AG10803 (cell line): ENCODE results near the gene NPW.

Source experiments
- DNase-seq: peaks from one replicate; pipeline ENCODE4 v3.0.0; 2010; ENCODE audit warnings: low read depth
- H3K4me3 ChIP-seq: 2 replicates; pipeline ENCODE4 v1.5.1; 2011; ENCODE audit warnings: mild to moderate bottlenecking, low read length, control low read depth
- CTCF ChIP-seq: conservative IDR thresholded peaks from 2 replicates; pipeline ENCODE4 v1.5.1; 2011; ENCODE audit warnings: mild to moderate bottlenecking, low read length, control low read depth, inconsistent platforms

The NPW gene

GRCh38 chr16:2003827-2004641 lies 15.6 kb upstream of the NPW start:
- peak; percentile 80 for DNase-seq
- peak; percentile 82 for TF ChIP-seq CTCF
- no peak overlapping the region for H3K4me3 ChIP-seq

DNA sequence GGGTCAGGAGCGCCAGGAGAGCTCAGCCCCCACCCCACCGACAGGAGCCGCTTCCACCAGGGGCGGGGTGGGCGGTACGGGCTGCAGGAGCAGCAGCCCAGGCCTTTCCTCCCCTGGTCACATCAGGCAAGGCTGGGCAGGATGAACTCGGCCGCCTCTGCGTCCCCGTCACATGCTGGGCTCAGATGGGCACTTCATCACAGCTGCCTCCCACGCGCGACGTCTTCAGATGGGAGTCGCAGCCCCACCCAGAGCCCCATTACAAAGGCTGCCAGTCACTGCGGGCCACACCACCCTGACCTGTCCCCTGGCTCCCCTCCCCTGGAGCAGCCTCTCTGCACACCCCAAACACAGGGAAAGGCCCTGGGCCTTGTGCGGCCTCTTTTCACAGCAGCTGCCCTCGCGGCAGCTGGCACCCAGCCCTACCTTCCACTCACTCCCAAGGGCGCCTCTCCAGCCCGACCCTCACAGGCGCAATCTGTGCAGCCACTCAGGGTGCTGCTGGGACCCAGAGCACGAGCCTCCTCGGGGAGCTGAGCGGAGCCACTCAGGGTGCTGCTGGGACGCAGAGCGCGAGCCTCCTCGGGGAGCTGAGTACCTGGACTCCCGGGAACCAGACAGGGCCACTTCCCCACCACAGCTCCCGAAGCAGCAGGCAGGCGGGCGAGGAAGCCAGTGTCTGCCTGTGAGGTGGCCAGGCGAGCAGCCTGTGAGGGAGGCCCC lies 14.6 kb upstream of the NPW start:
- H3K4me3 ChIP-seq: no peak overlapping the region
- no peak for DNase-seq
- no peak for TF ChIP-seq CTCF

GRCh38 chr16:2005646-2006045 lies 13.9 kb upstream of the NPW start:
- H3K4me3 ChIP-seq: no peak overlapping the region
- peak; percentile 26 for DNase-seq
- TF ChIP-seq CTCF: no peak

- no peak overlapping the region for H3K4me3 ChIP-seq
- no peak for DNase-seq
- no peak for TF ChIP-seq CTCF
These were observed 13.3 kb upstream of the NPW start for GRCh38 chr16:2006317-2006716.

DNA sequence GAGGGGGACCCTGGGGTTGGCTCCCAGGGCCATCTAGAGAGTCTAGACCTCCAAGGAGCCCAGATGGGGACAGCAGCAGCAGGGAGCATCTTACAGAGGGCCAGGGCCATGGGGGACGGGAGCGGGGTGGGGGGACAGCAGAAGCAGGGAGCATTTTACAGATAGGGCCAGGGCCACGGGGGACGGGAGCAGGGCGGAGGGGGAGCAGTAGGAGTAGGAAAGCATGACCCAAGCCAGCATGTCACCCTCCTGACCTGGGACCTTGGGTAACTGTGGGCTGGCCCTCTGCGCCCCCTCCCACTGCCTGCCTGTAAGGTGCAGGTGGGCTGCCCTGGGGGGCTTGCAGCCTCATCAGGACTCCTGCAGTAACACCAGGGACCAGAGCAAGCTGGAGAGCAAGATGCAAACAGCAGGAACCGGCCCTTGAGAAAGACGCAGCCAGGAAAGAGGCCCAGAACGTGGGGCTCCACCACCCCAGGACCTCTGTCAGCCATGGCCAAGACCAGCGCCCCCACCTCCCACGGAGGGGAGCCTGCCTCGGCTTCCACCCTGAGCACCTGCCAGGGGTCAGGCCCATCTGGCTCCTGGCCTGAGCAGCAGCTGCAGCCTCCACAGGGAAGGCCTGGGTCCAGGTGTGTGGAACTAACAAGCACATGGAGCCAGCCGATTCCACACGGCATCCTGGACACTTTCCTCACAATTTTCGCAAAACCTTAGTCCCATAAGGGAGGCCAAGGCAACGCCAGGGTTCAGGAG lies 12.3 kb upstream of the NPW start:
- no peak for TF ChIP-seq CTCF
- DNase-seq: no peak
- H3K4me3 ChIP-seq: peak overlapping the region; percentile 86

DNA sequence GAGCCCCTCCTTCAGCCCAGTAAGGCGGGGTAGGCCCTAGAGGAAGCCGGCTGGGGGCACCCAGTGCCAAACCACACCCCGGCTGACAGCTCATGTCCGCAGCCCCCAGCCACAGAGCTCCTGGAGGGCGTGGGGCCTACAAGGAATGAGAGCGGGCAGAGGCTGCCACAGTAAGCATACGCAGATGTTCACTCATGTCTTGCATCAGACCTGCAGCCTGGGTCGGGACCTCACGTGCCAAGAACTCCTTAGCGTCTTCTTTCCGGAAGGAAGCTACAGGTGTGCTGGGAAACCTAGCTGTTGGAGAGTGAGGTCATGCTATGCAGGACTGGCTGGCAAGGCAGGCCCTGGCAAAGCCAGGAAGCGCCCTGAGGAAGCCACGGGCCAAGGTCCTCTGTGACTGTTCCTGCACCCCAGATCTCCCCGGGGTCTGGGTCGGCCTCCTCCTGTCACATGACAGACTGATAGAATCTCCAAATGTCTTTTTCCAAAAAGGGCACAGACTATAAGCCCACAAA lies 11.5 kb upstream of the NPW start:
- peak overlapping the region; percentile 86 for H3K4me3 ChIP-seq
- no peak for TF ChIP-seq CTCF
- peak; percentile 94 for DNase-seq
